ENCODE results near the gene HSD11B2. TPM values are rescaled to one million over a fixed set of nuclear protein-coding genes. Genes with fewer than 3 reads are reported as not detected.

The HSD11B2 gene
- total RNA-seq, 2 donors from 2014 or later: 11.4 to 35.6 TPM

DNA sequence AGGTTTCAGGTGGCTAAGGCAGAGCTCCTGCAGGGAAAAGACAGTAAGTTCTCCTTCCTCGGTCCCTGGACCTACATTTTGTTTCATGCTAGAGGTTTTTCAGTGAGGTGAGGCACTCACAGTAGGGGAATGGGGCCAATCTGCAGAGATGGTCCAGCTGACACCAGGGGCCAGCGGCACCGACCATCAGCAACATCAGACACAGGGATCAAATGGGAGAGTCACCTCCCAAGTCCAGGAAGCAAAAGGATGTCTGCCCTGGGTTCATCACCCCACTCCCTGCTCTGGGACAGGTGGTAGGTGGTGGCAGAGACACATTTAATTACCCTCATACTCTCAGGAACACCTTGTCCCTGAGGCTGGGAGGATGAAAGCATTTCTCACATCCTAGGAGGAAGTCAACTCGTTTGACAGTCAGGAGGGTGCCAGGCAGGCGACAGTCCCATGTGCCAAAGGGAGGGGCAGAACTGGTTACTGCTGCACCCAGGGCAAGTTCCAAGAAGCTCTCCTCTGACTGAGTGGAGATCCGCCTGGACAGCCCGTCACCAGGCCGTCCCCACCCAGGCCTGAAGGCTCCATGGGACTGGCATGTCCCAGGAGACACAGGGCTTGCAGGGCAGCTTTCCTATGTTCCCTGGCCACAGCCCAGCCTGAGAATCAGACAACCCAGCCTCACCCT, 30.8 kb downstream of the HSD11B2 start:
- peak; percentile 96 for DNase-seq (ENCODE audit: low spot score)
- Histone ChIP-seq H3K27me3 (replicated peaks; ENCODE audit: insufficient read depth) (no peaks in the 10 kb centered on the region), H3K9me3 (no peaks in the 10 kb centered on the region), H3K27ac (peak overlapping the region; percentile 91 to 92), H3K4me1 (replicated peaks) (peaks cover 58% of the 10 kb centered on the region), H3K36me3 (no peaks in the 10 kb centered on the region), H3K4me3 (no peak overlapping the region)
- 30% methylated on average over 8 of the region's 8 CpGs for WGBS
- intact Hi-C loops (cut with DNase I): no loop called here
- TF ChIP-seq POLR2AphosphoS5 (IDR thresholded peaks at IDR 0.05): peak; percentile 98
- TF ChIP-seq, protein P1, sequence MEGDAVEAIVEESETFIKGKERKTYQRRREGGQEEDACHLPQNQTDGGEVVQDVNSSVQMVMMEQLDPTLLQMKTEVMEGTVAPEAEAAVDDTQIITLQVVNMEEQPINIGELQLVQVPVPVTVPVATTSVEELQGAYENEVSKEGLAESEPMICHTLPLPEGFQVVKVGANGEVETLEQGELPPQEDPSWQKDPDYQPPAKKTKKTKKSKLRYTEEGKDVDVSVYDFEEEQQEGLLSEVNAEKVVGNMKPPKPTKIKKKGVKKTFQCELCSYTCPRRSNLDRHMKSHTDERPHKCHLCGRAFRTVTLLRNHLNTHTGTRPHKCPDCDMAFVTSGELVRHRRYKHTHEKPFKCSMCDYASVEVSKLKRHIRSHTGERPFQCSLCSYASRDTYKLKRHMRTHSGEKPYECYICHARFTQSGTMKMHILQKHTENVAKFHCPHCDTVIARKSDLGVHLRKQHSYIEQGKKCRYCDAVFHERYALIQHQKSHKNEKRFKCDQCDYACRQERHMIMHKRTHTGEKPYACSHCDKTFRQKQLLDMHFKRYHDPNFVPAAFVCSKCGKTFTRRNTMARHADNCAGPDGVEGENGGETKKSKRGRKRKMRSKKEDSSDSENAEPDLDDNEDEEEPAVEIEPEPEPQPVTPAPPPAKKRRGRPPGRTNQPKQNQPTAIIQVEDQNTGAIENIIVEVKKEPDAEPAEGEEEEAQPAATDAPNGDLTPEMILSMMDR (IDR thresholded peaks at IDR 0.05): no peak
- TF ChIP-seq POLR2A (IDR thresholded peaks at IDR 0.05): peak; percentile 17

DNA sequence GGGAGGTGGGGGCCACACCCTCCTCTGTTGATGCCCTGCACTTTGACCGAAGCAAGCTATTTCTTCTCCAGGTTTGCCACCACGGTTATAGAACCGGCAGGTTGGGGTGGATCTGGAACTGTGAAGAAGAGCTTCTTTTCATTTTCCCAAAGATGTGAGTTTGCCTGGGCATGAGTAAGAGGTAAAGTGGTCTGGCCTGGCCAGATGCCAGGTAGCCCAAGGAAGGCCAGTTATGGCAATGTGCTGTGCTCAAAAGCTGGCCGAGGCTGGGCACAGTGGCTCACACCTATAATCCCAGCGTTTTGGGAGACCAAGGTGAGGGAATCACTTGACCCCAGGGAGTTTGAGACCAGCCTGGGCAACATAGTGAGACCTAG, 31.3 kb downstream of the HSD11B2 start:
- WGBS: 64% methylated on average over 5 of the region's 5 CpGs
- no peak for DNase-seq (ENCODE audit: low spot score)
- H3K36me3 ChIP-seq: no peaks in the 10 kb centered on the region
- peaks cover 52% of the 10 kb centered on the region for H3K4me1 ChIP-seq (replicated peaks)
- no peak overlapping the region for H3K4me3 ChIP-seq
- H3K27ac ChIP-seq: peak overlapping the region; percentile 91 to 92
- TF ChIP-seq POLR2AphosphoS5 (IDR thresholded peaks at IDR 0.05): no peak
- TF ChIP-seq POLR2A (IDR thresholded peaks at IDR 0.05): no peak
- TF ChIP-seq, protein P1 (IDR thresholded peaks at IDR 0.05): no peak
- intact Hi-C loops (cut with DNase I): no loop called here
- no peaks in the 10 kb centered on the region for H3K9me3 ChIP-seq
- no peaks in the 10 kb centered on the region for H3K27me3 ChIP-seq (replicated peaks; ENCODE audit: insufficient read depth)

DNA sequence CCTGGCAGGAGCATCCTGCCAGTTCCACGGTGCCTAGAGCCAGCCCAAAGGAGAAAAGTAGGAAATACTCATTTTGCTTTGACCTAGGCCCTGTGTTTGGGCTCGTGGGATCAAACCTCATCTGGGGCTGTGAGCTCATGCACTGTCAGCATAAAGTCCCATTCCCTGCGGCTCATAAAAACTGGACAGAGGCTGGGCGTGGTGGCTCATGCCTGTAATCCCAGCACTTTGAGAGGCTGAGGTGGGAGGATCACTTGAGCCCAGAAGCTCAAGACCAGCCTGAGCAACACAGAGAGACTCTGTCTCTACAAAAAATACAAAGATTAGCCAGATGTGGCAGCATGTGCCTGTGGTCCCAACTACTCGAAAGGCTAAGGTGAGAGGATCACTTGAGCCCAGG, 32.1 kb downstream of the HSD11B2 start:
- intact Hi-C loops (cut with DNase I): no loop called here
- TF ChIP-seq POLR2A (IDR thresholded peaks at IDR 0.05): no peak
- TF ChIP-seq POLR2AphosphoS5 (IDR thresholded peaks at IDR 0.05): peak; percentile 57
- TF ChIP-seq, protein P1 (IDR thresholded peaks at IDR 0.05): no peak
- H3K4me1 ChIP-seq (replicated peaks): peaks cover 46% of the 10 kb centered on the region
- H3K27ac ChIP-seq: peak overlapping the region; percentile 91 to 92
- H3K4me3 ChIP-seq: no peak overlapping the region
- H3K27me3 ChIP-seq (replicated peaks; ENCODE audit: insufficient read depth): no peaks in the 10 kb centered on the region
- H3K9me3 ChIP-seq: no peaks in the 10 kb centered on the region
- 59% methylated on average over 5 of the region's 5 CpGs for WGBS
- H3K36me3 ChIP-seq: no peaks in the 10 kb centered on the region
- DNase-seq (ENCODE audit: low spot score): peak; percentile 59

DNA sequence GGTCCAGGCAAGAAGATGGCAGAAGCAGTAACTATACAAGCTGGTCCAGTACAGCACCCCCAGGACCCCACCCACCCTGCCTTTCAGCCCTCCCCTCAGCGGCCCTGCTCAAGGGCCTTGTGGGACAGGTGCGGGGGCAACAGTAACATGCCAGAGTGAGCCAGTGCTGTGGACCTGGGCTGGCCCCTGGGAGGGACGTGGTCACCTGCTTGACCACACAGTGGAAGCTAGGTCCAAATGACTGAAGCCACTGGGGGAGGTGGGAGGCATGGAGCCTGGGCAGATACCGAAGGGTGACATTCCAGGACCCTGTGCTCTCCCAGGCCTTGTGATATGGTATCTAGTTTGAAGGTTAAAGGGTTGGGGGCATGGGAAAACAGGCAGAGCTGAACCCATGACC, 32.8 kb downstream of the HSD11B2 start:
- Histone ChIP-seq H3K36me3 (no peaks in the 10 kb centered on the region), H3K9me3 (no peaks in the 10 kb centered on the region), H3K4me1 (replicated peaks) (peaks cover 40% of the 10 kb centered on the region), H3K27ac (peak overlapping the region; percentile 91 to 92), H3K27me3 (replicated peaks; ENCODE audit: insufficient read depth) (no peaks in the 10 kb centered on the region), H3K4me3 (no peak overlapping the region)
- WGBS: 92% methylated on average over 4 of the region's 4 CpGs
- intact Hi-C loops (cut with DNase I): loop anchor here (2.0 kb wide), 1 partner anchor 35 kb away; no protein-coding TSS in a partner anchor
- no peak for TF ChIP-seq POLR2A (IDR thresholded peaks at IDR 0.05)
- TF ChIP-seq, protein P1 (IDR thresholded peaks at IDR 0.05): no peak
- TF ChIP-seq POLR2AphosphoS5 (IDR thresholded peaks at IDR 0.05): no peak
- no peak for DNase-seq (ENCODE audit: low spot score)

DNA sequence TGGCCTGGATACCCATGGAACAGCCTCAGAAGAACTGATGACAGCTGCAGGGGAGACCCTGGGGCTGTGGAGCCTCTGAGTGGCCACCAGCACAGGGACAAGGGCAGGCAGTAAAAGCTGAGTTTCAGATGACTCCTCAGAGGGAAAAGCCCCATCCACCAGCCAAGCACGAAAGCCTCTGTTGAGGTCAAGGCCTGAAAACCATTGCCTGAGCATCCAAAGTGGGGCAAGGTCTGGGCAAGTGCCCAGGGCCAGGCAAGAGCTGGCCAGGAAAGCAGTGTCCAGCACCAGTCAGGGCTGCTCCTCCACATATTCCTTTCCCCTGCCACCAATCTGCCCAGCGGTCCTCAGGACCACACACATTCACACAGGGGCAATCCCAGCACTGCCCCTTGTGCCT, 33.6 kb downstream of the HSD11B2 start:
- no peak for DNase-seq (ENCODE audit: low spot score)
- peak overlapping the region in 1 of 2 donors; percentile 92 for H3K27ac ChIP-seq

More for the DNA sequence above, 33.6 kb downstream of the HSD11B2 start:
- no peaks in the 10 kb centered on the region for H3K36me3 ChIP-seq
- no peaks in the 10 kb centered on the region for H3K9me3 ChIP-seq
- intact Hi-C loops (cut with DNase I): loop anchor here (2.0 kb wide), 1 partner anchor 36 kb away; no protein-coding TSS in a partner anchor
- no peak overlapping the region for H3K4me3 ChIP-seq
- 92% methylated on average over 2 of the region's 2 CpGs for WGBS
- no peaks in the 10 kb centered on the region for H3K27me3 ChIP-seq (replicated peaks; ENCODE audit: insufficient read depth)
- H3K4me1 ChIP-seq (replicated peaks): peaks cover 31% of the 10 kb centered on the region
- TF ChIP-seq POLR2A (IDR thresholded peaks at IDR 0.05) (no peak), POLR2AphosphoS5 (IDR thresholded peaks at IDR 0.05) (no peak)
- TF ChIP-seq, protein P1 (IDR thresholded peaks at IDR 0.05): no peak

Measured in prostate gland (tissue), 2 donors.